C4-2B (cell line): ENCODE results near the gene WDR47.

ENCODE experiments used
- H3K27ac ChIP-seq: fragments of 450-650 bp; 2 replicates; pipeline ENCODE4 v1.5.1; 2017
- CTCF ChIP-seq: fragments of 450-650 bp; conservative IDR thresholded peaks from 2 replicates; pipeline ENCODE4 v1.5.1; 2017; ENCODE audit warnings: mild to moderate bottlenecking
- ZFX ChIP-seq: fragments of 450-650 bp; IDR thresholded peaks from 2 replicates; pipeline ENCODE4 v1.6.1; 2017

WDR47 gene

GRCh38 chr1:108955881-108956280 is 86.0 kb downstream of the WDR47 start:
- no peak overlapping the region for H3K27ac ChIP-seq
- TF ChIP-seq ZFX (no peak), CTCF (no peak)

- TF ChIP-seq CTCF (no peak), ZFX (no peak)
- H3K27ac ChIP-seq: no peak overlapping the region
These were observed 86.8 kb downstream of the WDR47 start for GRCh38 chr1:108955111-108955510.

GRCh38 chr1:108953452-108953851 is 88.5 kb downstream of the WDR47 start:
- peak overlapping the region; percentile 8; the same call in 1 of the 2 replicates for H3K27ac ChIP-seq
- TF ChIP-seq ZFX (no peak), CTCF (no peak)

GRCh38 chr1:108951242-108951641 is 90.7 kb downstream of the WDR47 start:
- no peak for TF ChIP-seq CTCF
- TF ChIP-seq ZFX: no peak
- no peak overlapping the region for H3K27ac ChIP-seq

- no peak overlapping the region for H3K27ac ChIP-seq
- TF ChIP-seq CTCF (no peak), ZFX (no peak)
These were observed 92.9 kb downstream of the WDR47 start for GRCh38 chr1:108949044-108949443.

GRCh38 chr1:108947871-108948525 is 93.9 kb downstream of the WDR47 start:
- no peak overlapping the region for H3K27ac ChIP-seq
- TF ChIP-seq ZFX: no peak
- TF ChIP-seq CTCF: no peak

GRCh38 chr1:108936170-108936569 is 105.7 kb downstream of the WDR47 start:
- H3K27ac ChIP-seq: no peak overlapping the region
- TF ChIP-seq CTCF (no peak), ZFX (no peak)
